HCT116 (cell line): ENCODE measurements around the gene CLDN5.

Experiments
- ATF3 ChIP-seq: IDR thresholded peaks from 2 replicates; pipeline ENCODE4 v1.6.1; 2012
- CTCF ChIP-seq, 3 experiments: fragments of 200-600 bp in 1 of 3; sonication (generic) in 1 of 3; IDR thresholded peaks in 2 of 3; conservative IDR thresholded peaks in 1 of 3; 2 replicates each; pipeline ENCODE4 v1.5.1; 2012 to 2017; ENCODE audit warnings: low read depth in 2 of 3, low read length in 2 of 3, antibody characterized with exemption in 1 of 3, borderline replicate concordance in 1 of 3, control low read depth in 1 of 3, mild to moderate bottlenecking in 1 of 3, mixed read lengths in 1 of 3, mixed run types in 1 of 3, moderate library complexity in 1 of 3; ENCODE audit not compliant: insufficient read depth in 1 of 3
- POLR2AphosphoS5 ChIP-seq: IDR thresholded peaks from 2 replicates; pipeline ENCODE4 v1.6.1; 2011; ENCODE audit warnings: mild to moderate bottlenecking, low read depth, low read length, moderate library complexity
- TCF7L2 ChIP-seq: IDR thresholded peaks from 2 replicates; pipeline ENCODE4 v1.7.0; 2011; ENCODE audit warnings: borderline replicate concordance, inconsistent platforms; ENCODE audit not compliant: insufficient read depth, insufficient read length; ENCODE audit errors: extremely low read depth
- TF ChIP-seq, protein P1 (sequence below): IDR thresholded peaks from 2 replicates; pipeline ENCODE4 v1.6.1; 2012; ENCODE audit warnings: low read depth
- TF ChIP-seq, protein P2 (sequence below): IDR thresholded peaks from 2 replicates; pipeline ENCODE4 v1.6.1; 2012

DNA sequence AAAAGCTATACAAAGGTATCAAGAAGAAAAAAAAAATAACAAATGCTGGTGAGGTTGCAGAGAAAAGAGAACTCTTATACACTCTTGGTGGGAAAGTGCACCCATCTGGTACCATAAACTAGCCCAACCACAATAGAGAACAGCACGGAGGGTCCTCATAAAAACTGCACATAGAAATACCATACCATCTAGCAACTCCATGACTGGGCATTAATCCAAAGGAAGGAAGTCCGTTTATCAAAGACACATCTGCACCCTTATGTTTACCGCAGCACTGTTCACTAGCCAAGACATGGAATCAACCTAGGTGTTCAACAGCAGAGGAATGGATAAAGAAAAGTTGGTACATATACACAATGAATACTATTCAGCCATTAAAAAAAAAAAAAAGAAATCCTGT lies 10.8 kb upstream of the CLDN5 start:
- TF ChIP-seq, protein P1, sequence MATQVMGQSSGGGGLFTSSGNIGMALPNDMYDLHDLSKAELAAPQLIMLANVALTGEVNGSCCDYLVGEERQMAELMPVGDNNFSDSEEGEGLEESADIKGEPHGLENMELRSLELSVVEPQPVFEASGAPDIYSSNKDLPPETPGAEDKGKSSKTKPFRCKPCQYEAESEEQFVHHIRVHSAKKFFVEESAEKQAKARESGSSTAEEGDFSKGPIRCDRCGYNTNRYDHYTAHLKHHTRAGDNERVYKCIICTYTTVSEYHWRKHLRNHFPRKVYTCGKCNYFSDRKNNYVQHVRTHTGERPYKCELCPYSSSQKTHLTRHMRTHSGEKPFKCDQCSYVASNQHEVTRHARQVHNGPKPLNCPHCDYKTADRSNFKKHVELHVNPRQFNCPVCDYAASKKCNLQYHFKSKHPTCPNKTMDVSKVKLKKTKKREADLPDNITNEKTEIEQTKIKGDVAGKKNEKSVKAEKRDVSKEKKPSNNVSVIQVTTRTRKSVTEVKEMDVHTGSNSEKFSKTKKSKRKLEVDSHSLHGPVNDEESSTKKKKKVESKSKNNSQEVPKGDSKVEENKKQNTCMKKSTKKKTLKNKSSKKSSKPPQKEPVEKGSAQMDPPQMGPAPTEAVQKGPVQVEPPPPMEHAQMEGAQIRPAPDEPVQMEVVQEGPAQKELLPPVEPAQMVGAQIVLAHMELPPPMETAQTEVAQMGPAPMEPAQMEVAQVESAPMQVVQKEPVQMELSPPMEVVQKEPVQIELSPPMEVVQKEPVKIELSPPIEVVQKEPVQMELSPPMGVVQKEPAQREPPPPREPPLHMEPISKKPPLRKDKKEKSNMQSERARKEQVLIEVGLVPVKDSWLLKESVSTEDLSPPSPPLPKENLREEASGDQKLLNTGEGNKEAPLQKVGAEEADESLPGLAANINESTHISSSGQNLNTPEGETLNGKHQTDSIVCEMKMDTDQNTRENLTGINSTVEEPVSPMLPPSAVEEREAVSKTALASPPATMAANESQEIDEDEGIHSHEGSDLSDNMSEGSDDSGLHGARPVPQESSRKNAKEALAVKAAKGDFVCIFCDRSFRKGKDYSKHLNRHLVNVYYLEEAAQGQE: no peak
- TF ChIP-seq ATF3 (no peak), CTCF (IDR thresholded peaks at IDR 0.05 in 2 of 3, conservative IDR thresholded peaks at IDR 0.05 in 1 of 3; ENCODE audit: borderline replicate concordance in 1 of 3, insufficient read depth in 1 of 3, low read depth in 2 of 3, low read length in 2 of 3) (no peak), POLR2AphosphoS5 (no peak), TCF7L2 (no peak)
- TF ChIP-seq, protein P2, sequence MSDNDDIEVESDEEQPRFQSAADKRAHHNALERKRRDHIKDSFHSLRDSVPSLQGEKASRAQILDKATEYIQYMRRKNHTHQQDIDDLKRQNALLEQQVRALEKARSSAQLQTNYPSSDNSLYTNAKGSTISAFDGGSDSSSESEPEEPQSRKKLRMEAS: no peak
